LNCaP clone FGC (cell line): ENCODE results near the gene SPATA31C1.
"Not testable (repeated sequence)": the region's sequence is repeated elsewhere in the genome, so short reads cannot be mapped to it uniquely, and the experiment has no call there.

Source experiments
- DNase-seq: peaks from one replicate; pipeline ENCODE4 v3.0.0-alpha.2; 2011; ENCODE audit warnings: low read depth
- H3K4me3 ChIP-seq: 2 replicates; pipeline ENCODE4 v1.5.1; 2011; ENCODE audit warnings: mild to moderate bottlenecking, low read depth, low read length, control low read depth
- CTCF ChIP-seq: IDR thresholded peaks from 2 replicates; pipeline ENCODE4 v1.5.1; 2012; ENCODE audit warnings: mild to moderate bottlenecking; ENCODE audit not compliant: control insufficient read depth, insufficient read depth; ENCODE audit errors: extremely low read depth

The SPATA31C1 gene

GRCh38 chr9:87917662-87918061 lies at the start of gene SPATA31C1:
TSS of gene SPATA31C1 (plus strand) at chr9:87917962.
- DNase-seq = not testable (repeated sequence)

GRCh38 chr9:87868175-87868574 lies 49.6 kb upstream of the SPATA31C1 start:
- H3K4me3 ChIP-seq = no peak overlapping the region
- TF ChIP-seq CTCF = no peak
- DNase-seq = no peak

More at GRCh38 chr9:87917662-87918061, at the start of gene SPATA31C1:
- H3K4me3 ChIP-seq = not testable (repeated sequence)

GRCh38 chr9:87868635-87869034 lies 49.1 kb upstream of the SPATA31C1 start:
- DNase-seq = no peak
- no peak for TF ChIP-seq CTCF
- no peak overlapping the region for H3K4me3 ChIP-seq

- TF ChIP-seq CTCF = no peak
- H3K4me3 ChIP-seq = no peak overlapping the region
- no peak for DNase-seq
Measured at GRCh38 chr9:87869082-87869481, 48.7 kb upstream of the SPATA31C1 start.

- no peak for DNase-seq
- H3K4me3 ChIP-seq = no peak overlapping the region
- TF ChIP-seq CTCF = no peak
Measured at GRCh38 chr9:87871425-87872078, 46.2 kb upstream of the SPATA31C1 start.

GRCh38 chr9:87872079-87872624 lies 45.6 kb upstream of the SPATA31C1 start:
- H3K4me3 ChIP-seq = no peak overlapping the region
- DNase-seq = no peak
- TF ChIP-seq CTCF = no peak

- DNase-seq = no peak
- no peak for TF ChIP-seq CTCF
- no peak overlapping the region for H3K4me3 ChIP-seq
Measured at GRCh38 chr9:87873607-87874303, 44.0 kb upstream of the SPATA31C1 start.
